GM23248 (cell line): Measurements from ENCODE around the gene BAZ1B.
"Not testable (repeated sequence)": the region's sequence is repeated elsewhere in the genome, so short reads cannot be mapped to it uniquely, and the experiment has no call there.

Source experiments
- EZH2 ChIP-seq: fragments of 200-600 bp; sonication (generic); IDR thresholded peaks from 2 replicates; pipeline ENCODE4 v1.6.1; 2018; ENCODE audit warnings: antibody characterized with exemption, mild to moderate bottlenecking; ENCODE audit not compliant: insufficient read depth, poor library complexity, severe bottlenecking
- EZH2phosphoT487 ChIP-seq: fragments of 200-600 bp; sonication (generic); IDR thresholded peaks from 2 replicates; pipeline ENCODE4 v1.6.1; 2018; ENCODE audit warnings: antibody characterized with exemption, moderate library complexity, mild to moderate bottlenecking, low read depth; ENCODE audit not compliant: insufficient read depth

- TF ChIP-seq EZH2, EZH2phosphoT487: not testable (repeated sequence)
Measured at GRCh38 chr7:73526158-73526494, 4.0 kb upstream of the BAZ1B start.
